Tibial nerve (tissue), 4 donors: ENCODE data around the gene CHD2. TPM values are rescaled to one million over a fixed set of nuclear protein-coding genes. Genes with fewer than 3 reads are reported as not detected.

ENCODE experiments used
- DNase-seq, 2 donors: peaks; one replicate each; pipeline ENCODE4 v3.0.0-alpha.2; 2019; ENCODE audit warnings: low spot score in 2 of 2
- H3K27ac ChIP-seq, 4 donors: fragments of 200-600 bp; sonication (generic) in 3 of 4; one replicate each; pipeline ENCODE4 v1.5.1; 2017 to 2019; ENCODE audit warnings: mild to moderate bottlenecking in 1 of 4
- H3K27me3 ChIP-seq, 2 donors: fragments of 200-600 bp; sonication (generic) in 1 of 2; one replicate each; pipeline versions ENCODE4 v1.5.1 to v1.6.0; 2017 to 2019
- H3K36me3 ChIP-seq, 3 donors: fragments of 200-600 bp; sonication (generic); one replicate each; pipeline ENCODE4 v1.5.1; 2018 to 2019
- H3K4me1 ChIP-seq, 4 donors: fragments of 200-600 bp; sonication (generic) in 3 of 4; one replicate each; pipeline ENCODE4 v1.5.1; 2017 to 2019
- H3K4me3 ChIP-seq, 4 donors: fragments of 200-600 bp; sonication (generic) in 3 of 4; one replicate each; pipeline ENCODE4 v1.5.1; 2017 to 2019; ENCODE audit warnings: mild to moderate bottlenecking in 1 of 4, moderate library complexity in 1 of 4
- H3K9me3 ChIP-seq, 4 donors: fragments of 200-600 bp; sonication (generic) in 3 of 4; one replicate each; pipeline ENCODE4 v1.5.1; 2017 to 2019
- CTCF ChIP-seq, 5 experiments: fragments of 200-600 bp in 3 of 5; fragments of 450-650 bp in 2 of 5; sonication (generic) in 3 of 5; IDR thresholded peaks; one replicate each; pipeline ENCODE4 v1.5.1; 2016 to 2019; ENCODE audit warnings: antibody characterized with exemption in 5 of 5, mild to moderate bottlenecking in 3 of 5, moderate library complexity in 2 of 5
- EP300 ChIP-seq, 2 donors: sonication (generic); formaldehyde crosslinking; IDR thresholded peaks; one replicate each; pipeline ENCODE4 v1.6.1; 2017; ENCODE audit warnings: antibody characterized with exemption in 2 of 2, mild to moderate bottlenecking in 1 of 2
- POLR2A ChIP-seq, 2 donors: fragments of 450-650 bp; IDR thresholded peaks; one replicate each; pipeline ENCODE4 v1.6.1; 2017; ENCODE audit warnings: antibody characterized with exemption in 2 of 2, mild to moderate bottlenecking in 2 of 2, moderate library complexity in 2 of 2
- WGBS, 2 donors: methylation state at CpG; one replicate each; pipeline ENCODE4 v1.1.5; 2018; 5-methylcytosine and 5-hydroxymethylcytosine counted together
- total RNA-seq, 4 donors: library from RNA; depleted of rRNA; stranded (reverse); fragments of >200 nt; gene quantifications; one replicate each; pipeline ENCODE4 v1.1.0, GENCODE V29; 2016

CHD2 gene
- total RNA-seq, 4 donors from 2014 or later, result 96.5 to 133 (median 102) TPM

GRCh38 chr15:93019090-93019489 is 119.0 kb downstream of the CHD2 start:
- H3K4me1 ChIP-seq, result no peaks in the 10 kb centered on the region
- H3K36me3 ChIP-seq, result peaks cover 3 to 96% (median 43%) of the 10 kb centered on the region in 3 donors
- no peak overlapping the region for H3K4me3 ChIP-seq
- TF ChIP-seq POLR2A (IDR thresholded peaks at IDR 0.05), result no peak
- H3K27me3 ChIP-seq, result no peaks in the 10 kb centered on the region
- H3K9me3 ChIP-seq, result no peaks in the 10 kb centered on the region
- DNase-seq, result no peak
- no peak overlapping the region for H3K27ac ChIP-seq
- 86 to 91% methylated on average over 7 of the region's 7 CpGs for WGBS, 2 donors

- Histone ChIP-seq H3K27me3 (no peaks in the 10 kb centered on the region), H3K36me3 (peaks cover 3 to 96% (median 38%) of the 10 kb centered on the region in 3 donors), H3K27ac (no peak overlapping the region), H3K4me1 (peaks cover 0 to 5% (median 0%) of the 10 kb centered on the region in 4 donors), H3K9me3 (no peaks in the 10 kb centered on the region), H3K4me3 (no peak overlapping the region)
- TF ChIP-seq POLR2A (IDR thresholded peaks at IDR 0.05), result no peak
- TF ChIP-seq EP300 (IDR thresholded peaks at IDR 0.05), result no peak
- TF ChIP-seq CTCF (IDR thresholded peaks at IDR 0.05), result no peak
- no peak for DNase-seq
- WGBS, 2 donors, result 94 to 97% methylated on average over 10 of the region's 10 CpGs
Observed at GRCh38 chr15:93019971-93020370, 119.8 kb downstream of the CHD2 start.

GRCh38 chr15:93020976-93021772 is 121.0 kb downstream of the CHD2 start:
- H3K4me3 ChIP-seq, result no peak overlapping the region
- 89 to 93% methylated on average over 3 of the region's 3 CpGs for WGBS, 2 donors
- peaks cover 0 to 93% (median 30%) of the 10 kb centered on the region in 3 donors for H3K36me3 ChIP-seq
- no peak for DNase-seq
- peaks cover 0 to 16% (median 4%) of the 10 kb centered on the region in 4 donors for H3K4me1 ChIP-seq
- no peaks in the 10 kb centered on the region for H3K27me3 ChIP-seq
- no peak overlapping the region for H3K27ac ChIP-seq
- TF ChIP-seq POLR2A (IDR thresholded peaks at IDR 0.05), result no peak
- no peak for TF ChIP-seq EP300 (IDR thresholded peaks at IDR 0.05)
- TF ChIP-seq CTCF (IDR thresholded peaks at IDR 0.05), result no peak
- H3K9me3 ChIP-seq, result no peaks in the 10 kb centered on the region

DNA sequence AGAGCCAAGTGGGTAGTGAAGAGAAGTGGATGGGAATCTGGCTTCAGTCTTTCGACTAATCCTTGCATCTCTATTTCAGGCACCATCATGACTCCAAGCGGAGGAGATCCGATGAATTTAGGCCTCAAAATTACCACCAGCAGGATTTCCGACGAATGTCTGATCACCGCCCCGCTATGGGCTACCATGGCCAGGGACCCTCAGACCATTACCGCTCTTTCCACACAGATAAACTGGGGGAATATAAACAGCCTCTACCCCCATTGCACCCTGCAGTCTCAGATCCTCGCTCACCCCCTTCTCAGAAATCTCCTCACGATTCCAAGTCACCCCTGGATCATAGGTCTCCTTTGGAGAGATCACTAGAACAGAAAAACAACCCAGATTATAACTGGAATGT is 124.2 kb downstream of the CHD2 start:
- no peak overlapping the region for H3K27ac ChIP-seq
- H3K4me3 ChIP-seq, result no peak overlapping the region
- H3K9me3 ChIP-seq, result no peaks in the 10 kb centered on the region
- TF ChIP-seq POLR2A (IDR thresholded peaks at IDR 0.05), result no peak
- no peak for TF ChIP-seq CTCF (IDR thresholded peaks at IDR 0.05)
- no peak for TF ChIP-seq EP300 (IDR thresholded peaks at IDR 0.05)
- DNase-seq, result no peak
- WGBS, 2 donors, result 96 to 99% methylated on average over 10 of the region's 10 CpGs
- H3K27me3 ChIP-seq, result no peaks in the 10 kb centered on the region
- H3K4me1 ChIP-seq, result peaks cover 0 to 47% (median 31%) of the 10 kb centered on the region in 4 donors
- peaks cover 0 to 74% (median 30%) of the 10 kb centered on the region in 3 donors for H3K36me3 ChIP-seq

DNA sequence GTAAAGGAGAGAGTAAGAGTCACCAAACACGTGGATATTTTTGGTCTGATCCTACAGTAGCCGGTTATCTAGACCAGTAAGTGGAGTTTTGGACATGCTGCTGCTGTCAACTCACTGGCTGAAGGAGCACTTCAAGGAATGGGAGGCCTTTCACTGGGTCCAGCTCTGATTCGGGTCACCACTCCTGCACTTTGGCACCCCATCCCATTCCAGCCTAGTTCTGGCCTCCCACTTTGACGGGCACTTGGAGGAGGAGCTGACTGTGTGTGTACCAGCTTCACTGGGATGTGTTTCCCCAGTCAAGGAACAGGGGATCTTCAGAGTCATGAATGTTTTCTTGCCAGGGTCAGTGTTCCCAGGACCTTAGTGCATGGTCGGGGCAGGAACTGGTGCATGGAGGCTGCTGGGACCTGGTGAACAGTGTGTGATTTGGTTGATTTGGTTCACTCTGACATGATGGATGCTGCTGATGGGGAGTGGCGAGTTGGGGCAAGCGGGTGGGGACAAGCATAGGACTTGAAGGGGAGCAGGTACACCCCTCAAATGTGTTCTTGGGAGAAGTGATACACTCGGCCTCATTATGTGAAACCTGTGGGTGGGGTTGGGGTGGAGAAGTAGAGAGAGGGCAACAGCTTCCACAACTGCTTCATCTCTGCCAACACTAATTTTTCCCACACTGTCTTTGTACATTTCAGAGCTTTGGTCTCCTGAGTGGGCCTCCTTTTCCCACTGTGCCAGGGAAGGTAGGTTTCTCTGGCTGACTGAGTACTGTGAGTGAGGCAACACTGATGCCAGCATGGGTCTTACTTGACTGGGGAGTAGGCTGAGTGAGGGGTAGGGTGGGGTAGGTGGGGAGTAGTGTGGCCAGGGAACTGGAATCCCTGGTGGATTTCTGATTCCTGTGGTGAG is 124.8 kb downstream of the CHD2 start:
- WGBS, 2 donors, result 86 to 89% methylated on average over 8 of the region's 8 CpGs
- H3K27ac ChIP-seq, result peak overlapping the region in 2 of 4 donors; percentile 54 to 96
- H3K4me1 ChIP-seq, result peaks cover 0 to 54% (median 38%) of the 10 kb centered on the region in 4 donors

More for the DNA sequence above, 124.8 kb downstream of the CHD2 start:
- peaks cover 0 to 67% (median 24%) of the 10 kb centered on the region in 3 donors for H3K36me3 ChIP-seq
- DNase-seq, result no peak
- TF ChIP-seq CTCF (IDR thresholded peaks at IDR 0.05) (no peak), EP300 (IDR thresholded peaks at IDR 0.05) (no peak), POLR2A (IDR thresholded peaks at IDR 0.05) (no peak)
- no peaks in the 10 kb centered on the region for H3K9me3 ChIP-seq
- no peaks in the 10 kb centered on the region for H3K27me3 ChIP-seq
- no peak overlapping the region for H3K4me3 ChIP-seq
